HG03457 (cell line): Measurements from ENCODE around the gene SCO2.

Experiments used
- ATAC-seq: cut with Tn5 transposase; IDR thresholded peaks from one replicate; pipeline ENCODE4 v1.9.1; 2021; ENCODE audit warnings: moderate number of reproducible peaks; ENCODE audit not compliant: unreplicated experiment

Gene SCO2

GRCh38 chr22:50525104-50525857, at the start of gene SCO2:
Gene SCO2 (minus strand): TSS chr22:50525598. CDS start chr22:50524411, 1,187 bp downstream.
- peak; percentile 25 for ATAC-seq

GRCh38 chr22:50574383-50574755, 49.0 kb upstream of the SCO2 start:
- ATAC-seq = no peak

- ATAC-seq = no peak
Observed at GRCh38 chr22:50573491-50574382, 48.3 kb upstream of the SCO2 start.

GRCh38 chr22:50572965-50573364, 47.6 kb upstream of the SCO2 start:
- no peak for ATAC-seq

GRCh38 chr22:50571264-50572175, 46.1 kb upstream of the SCO2 start:
- no peak for ATAC-seq

GRCh38 chr22:50570861-50571260, 45.5 kb upstream of the SCO2 start:
- no peak for ATAC-seq

- ATAC-seq = no peak
Observed at GRCh38 chr22:50569896-50570535, 44.6 kb upstream of the SCO2 start.

GRCh38 chr22:50569041-50569459, 43.7 kb upstream of the SCO2 start:
- ATAC-seq = no peak

GRCh38 chr22:50568626-50569025, 43.2 kb upstream of the SCO2 start:
- ATAC-seq = no peak

GRCh38 chr22:50567721-50568252, 42.4 kb upstream of the SCO2 start:
- ATAC-seq = no peak

GRCh38 chr22:50564289-50564688, 38.9 kb upstream of the SCO2 start:
- no peak for ATAC-seq

GRCh38 chr22:50563413-50564160, 38.2 kb upstream of the SCO2 start:
- ATAC-seq = no peak

GRCh38 chr22:50562523-50563412, 37.4 kb upstream of the SCO2 start, which contains the start of gene SYCE3:
Gene SYCE3 (minus strand): TSS chr22:50562919. CDS start chr22:50556405, 6,514 bp downstream.
- peak; percentile 59 for ATAC-seq

GRCh38 chr22:50561401-50562358, 36.3 kb upstream of the SCO2 start:
- no peak for ATAC-seq

GRCh38 chr22:50560034-50560433, 34.6 kb upstream of the SCO2 start:
- ATAC-seq = no peak

- ATAC-seq = no peak
Observed at GRCh38 chr22:50556703-50557102, 31.3 kb upstream of the SCO2 start.

GRCh38 chr22:50553310-50553709, 27.9 kb upstream of the SCO2 start:
- ATAC-seq = no peak
